ENCODE measurements around the gene EID2.

Gene EID2

DNA sequence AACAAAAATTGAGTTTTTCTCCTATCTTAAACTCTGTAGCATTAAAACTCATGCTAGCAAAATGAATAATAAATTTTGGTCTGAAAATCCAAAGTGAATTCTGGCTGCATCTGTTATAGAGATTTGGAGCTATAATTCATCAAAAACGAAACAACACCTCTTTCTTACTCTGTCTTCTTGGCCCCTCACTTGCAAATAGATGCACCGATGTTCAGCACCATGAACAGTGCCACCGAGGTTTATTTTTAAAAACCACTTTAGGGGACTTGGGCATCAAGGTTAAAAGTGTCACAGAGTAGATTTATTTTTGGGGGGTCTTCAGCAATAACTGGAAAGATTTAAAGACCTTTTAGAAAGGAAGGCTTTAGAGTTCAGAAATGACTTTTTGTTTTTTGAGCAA is 26.1 kb upstream of the EID2 start:
- no peak overlapping the region for H3K4me3 ChIP-seq (replicated peaks; ENCODE audit: low read depth, low read length)
- no peak for TF ChIP-seq CTCF (IDR thresholded peaks at IDR 0.05; ENCODE audit: low read depth, low read length, missing control alignments)
- no peak for DNase-seq (ENCODE audit: extremely low read depth, low read depth)

- no peak for TF ChIP-seq CTCF (IDR thresholded peaks at IDR 0.05; ENCODE audit: low read depth, low read length, missing control alignments)
- DNase-seq (ENCODE audit: extremely low read depth, low read depth): no peak
These were observed 23.4 kb upstream of the EID2 start for GRCh38 chr19:39563408-39563807.

DNA sequence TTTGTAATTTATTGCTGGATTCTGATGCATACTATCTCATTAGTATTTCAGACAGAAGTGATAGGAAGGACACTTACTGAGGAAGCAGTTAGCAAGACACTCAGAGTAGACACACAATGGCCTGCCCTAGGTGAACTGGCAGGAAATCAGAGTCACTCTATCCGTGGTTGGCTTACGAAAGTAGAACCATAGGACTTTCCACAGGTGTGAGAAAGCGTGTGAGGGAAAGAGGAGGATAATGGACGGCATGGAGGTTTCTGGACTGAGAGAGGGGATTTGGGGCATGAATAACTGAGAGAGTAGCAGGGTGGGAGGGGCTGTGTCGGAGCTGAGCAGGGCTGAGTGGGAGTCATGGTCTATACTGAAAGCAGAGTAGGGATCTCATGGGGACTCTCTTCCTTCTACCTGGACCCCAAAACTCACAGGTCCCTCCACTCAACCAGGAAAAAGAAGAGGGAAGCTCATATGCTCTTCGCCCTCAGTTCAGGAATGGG is 18.7 kb upstream of the EID2 start:
- no peak overlapping the region for H3K4me3 ChIP-seq (replicated peaks; ENCODE audit: low read depth, low read length)
- TF ChIP-seq CTCF (IDR thresholded peaks at IDR 0.05; ENCODE audit: low read depth, low read length, missing control alignments): no peak
- no peak for DNase-seq (ENCODE audit: extremely low read depth, low read depth)

More at GRCh38 chr19:39563408-39563807, 23.4 kb upstream of the EID2 start:
- no peak overlapping the region for H3K4me3 ChIP-seq (replicated peaks; ENCODE audit: low read depth, low read length)

DNA sequence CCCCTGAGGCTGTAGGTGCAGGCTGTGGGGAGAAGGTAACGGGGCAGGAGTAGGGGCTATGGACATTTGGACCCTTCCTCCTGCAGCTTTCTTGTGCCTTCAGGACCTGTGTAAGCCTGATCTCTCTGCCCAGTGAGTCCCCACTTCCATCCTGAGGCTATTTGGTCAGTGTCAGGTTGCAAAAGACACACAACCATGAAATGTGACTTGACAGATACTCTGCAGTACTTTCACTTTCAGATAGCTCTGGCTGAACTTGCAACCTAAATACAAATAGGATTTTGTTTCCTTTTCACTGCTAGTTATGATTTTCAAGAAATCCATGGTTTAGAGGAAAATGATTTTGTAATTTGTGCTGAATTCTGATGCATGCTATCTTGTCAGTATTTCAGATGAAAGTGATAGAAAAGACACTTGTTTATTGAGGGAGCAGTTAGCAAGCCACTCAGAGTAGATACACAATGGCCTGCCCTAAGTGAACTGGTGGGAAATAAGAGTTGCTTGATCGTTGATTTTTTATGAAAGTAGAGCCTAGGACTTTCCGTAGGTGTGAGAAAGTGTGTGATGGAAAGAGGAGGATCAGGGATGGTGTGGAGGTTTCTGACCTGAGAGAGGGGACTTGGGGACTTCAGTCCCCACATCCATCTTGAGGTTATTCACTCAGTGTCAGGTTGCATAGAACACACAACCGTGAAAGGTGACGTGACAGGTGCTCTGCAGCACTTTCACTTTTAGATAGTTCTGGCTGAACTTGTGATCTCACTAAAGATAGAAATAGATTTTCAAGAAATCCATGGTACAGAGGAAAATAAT is 18.1 kb upstream of the EID2 start:
- no peak for TF ChIP-seq CTCF (IDR thresholded peaks at IDR 0.05; ENCODE audit: low read depth, low read length, missing control alignments)
- H3K4me3 ChIP-seq (replicated peaks; ENCODE audit: low read depth, low read length): no peak overlapping the region
- no peak for DNase-seq (ENCODE audit: extremely low read depth, low read depth)

DNA sequence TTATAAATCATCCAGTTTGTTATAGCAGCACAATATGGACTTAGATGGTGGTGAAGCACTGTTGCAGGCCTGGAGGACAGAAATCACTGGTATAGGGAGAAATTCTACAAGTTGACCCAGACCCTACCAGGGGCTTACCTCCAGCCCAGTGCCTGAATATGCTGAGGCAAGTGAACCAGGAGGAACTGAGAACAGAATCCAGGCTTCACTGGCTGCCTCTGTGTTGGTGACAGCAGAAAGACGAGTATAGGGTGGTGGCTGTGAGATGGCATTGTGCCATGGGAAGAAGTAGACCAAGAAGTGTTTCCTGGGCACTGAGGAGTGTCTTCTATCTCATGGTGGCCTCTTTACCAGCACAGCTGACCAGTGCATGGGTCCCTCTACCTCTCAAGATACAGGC is 15.9 kb upstream of the EID2 start:
- no peak for DNase-seq (ENCODE audit: extremely low read depth, low read depth)
- no peak for TF ChIP-seq CTCF (IDR thresholded peaks at IDR 0.05; ENCODE audit: low read depth, low read length, missing control alignments)
- H3K4me3 ChIP-seq (replicated peaks; ENCODE audit: low read depth, low read length): no peak overlapping the region

DNA sequence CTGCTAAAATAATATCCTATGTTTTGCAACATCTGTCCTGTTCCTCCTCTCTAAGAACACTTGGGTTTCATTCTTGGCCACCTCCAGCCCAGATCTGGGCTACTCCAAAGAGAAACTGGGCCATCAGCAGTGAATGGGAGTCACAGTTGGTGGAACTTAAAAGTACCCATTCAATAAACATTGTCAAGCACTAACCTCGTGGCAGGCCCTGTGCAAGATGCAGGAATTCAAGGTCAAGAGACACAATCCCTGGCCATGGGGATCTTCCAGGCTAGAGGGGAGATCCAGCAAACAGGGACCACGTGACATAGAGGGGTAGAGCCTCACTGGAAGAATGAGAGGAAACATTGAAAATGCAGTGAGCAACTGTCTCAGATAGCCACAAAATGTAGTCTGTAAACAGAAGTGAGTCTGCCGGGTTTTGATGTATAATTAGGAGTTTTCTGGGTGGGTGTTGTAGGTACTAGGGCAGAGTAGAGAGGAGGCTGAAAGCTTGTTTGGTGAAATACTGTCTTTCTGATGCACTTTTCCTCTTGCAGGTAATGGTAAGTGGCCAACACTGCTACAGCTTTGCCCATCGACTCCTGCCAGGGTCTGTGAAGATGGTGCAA is 14.8 kb upstream of the EID2 start:
- no peak overlapping the region for H3K4me3 ChIP-seq (replicated peaks; ENCODE audit: low read depth, low read length)
- DNase-seq (ENCODE audit: extremely low read depth, low read depth): no peak
- no peak for TF ChIP-seq CTCF (IDR thresholded peaks at IDR 0.05; ENCODE audit: low read depth, low read length, missing control alignments)

All from HFF-Myc (cell line).